ENCODE data around the gene TMC1. TPM values are rescaled to one million over a fixed set of nuclear protein-coding genes. Genes with fewer than 3 reads are reported as not detected.

The TMC1 gene
- total RNA-seq, 2 donors from 2014 or later, result 0.09 TPM; not detected in 1

DNA sequence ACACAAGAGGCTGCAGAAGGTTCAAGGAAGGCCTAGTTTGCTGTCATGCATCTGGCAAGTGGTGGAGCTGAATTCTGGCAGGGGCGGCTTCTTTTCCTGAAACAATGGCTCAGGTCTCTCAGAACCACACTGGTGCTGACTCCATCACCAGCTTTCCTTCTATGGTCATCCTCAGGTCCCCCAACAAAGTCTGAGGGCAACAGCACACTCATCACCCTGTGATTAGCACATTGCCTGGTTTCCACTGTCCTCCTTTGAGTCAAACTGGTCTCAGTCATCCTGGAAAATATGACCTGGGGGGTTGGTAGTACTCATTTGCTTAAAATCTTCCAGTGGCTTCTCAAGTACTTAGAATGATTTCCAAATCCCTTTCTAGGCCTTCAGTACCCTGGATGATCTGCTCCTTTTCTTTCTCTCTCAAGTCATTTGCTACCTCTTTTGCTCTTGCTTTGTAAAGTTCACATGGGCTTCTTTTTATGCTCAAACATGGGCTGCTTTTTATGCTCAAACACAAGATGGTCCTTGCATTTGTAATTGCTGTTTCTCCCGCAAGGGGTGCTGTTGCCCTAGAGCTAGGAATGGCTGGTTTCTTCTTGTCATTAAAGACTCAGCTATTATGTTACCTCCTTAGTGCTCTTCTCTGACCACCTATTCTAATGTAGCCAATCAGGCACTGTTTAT is 286.5 kb downstream of the TMC1 start:
- Mint-ChIP-seq H3K27me3 (ENCODE audit: insufficient read depth) (no peaks in the 10 kb centered on the region), H3K9me3 (peaks cover 12% of the 10 kb centered on the region), H3K4me3 (no peak overlapping the region), H3K4me1 (no peaks in the 10 kb centered on the region), H3K27ac (no peak overlapping the region), H3K36me3 (ENCODE audit: low read depth) (no peaks in the 10 kb centered on the region)
- Histone ChIP-seq H3K9me3 (ENCODE audit: control insufficient read depth, low read length) (no peaks in the 10 kb centered on the region), H3K27ac (ENCODE audit: low read depth, low read length) (no peak overlapping the region), H3K27me3 (ENCODE audit: control insufficient read depth, insufficient read depth, low read length, poor library complexity, severe bottlenecking) (no peaks in the 10 kb centered on the region), H3K4me3 (ENCODE audit: low read length) (no peak overlapping the region), H3K9ac (ENCODE audit: extremely low read depth, low read length, poor library complexity, severe bottlenecking) (no peak overlapping the region), H3K36me3 (ENCODE audit: control insufficient read depth, insufficient read depth, low read length) (no peaks in the 10 kb centered on the region), H3K4me1 (ENCODE audit: control insufficient read depth, insufficient read depth, low read length) (no peaks in the 10 kb centered on the region)
- TF ChIP-seq, protein P1, sequence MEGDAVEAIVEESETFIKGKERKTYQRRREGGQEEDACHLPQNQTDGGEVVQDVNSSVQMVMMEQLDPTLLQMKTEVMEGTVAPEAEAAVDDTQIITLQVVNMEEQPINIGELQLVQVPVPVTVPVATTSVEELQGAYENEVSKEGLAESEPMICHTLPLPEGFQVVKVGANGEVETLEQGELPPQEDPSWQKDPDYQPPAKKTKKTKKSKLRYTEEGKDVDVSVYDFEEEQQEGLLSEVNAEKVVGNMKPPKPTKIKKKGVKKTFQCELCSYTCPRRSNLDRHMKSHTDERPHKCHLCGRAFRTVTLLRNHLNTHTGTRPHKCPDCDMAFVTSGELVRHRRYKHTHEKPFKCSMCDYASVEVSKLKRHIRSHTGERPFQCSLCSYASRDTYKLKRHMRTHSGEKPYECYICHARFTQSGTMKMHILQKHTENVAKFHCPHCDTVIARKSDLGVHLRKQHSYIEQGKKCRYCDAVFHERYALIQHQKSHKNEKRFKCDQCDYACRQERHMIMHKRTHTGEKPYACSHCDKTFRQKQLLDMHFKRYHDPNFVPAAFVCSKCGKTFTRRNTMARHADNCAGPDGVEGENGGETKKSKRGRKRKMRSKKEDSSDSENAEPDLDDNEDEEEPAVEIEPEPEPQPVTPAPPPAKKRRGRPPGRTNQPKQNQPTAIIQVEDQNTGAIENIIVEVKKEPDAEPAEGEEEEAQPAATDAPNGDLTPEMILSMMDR (conservative IDR thresholded peaks at IDR 0.05), result peak; percentile 76
- DNase-seq, result peak; percentile 77
- WGBS, 2 experiments (ENCODE audit: insufficient coverage in 1 of 2, insufficient read length in 1 of 2), result 60 to 71% methylated on average over 1 to 2 of the region's 2 CpGs

GRCh38 chr9:72808446-72808768 is 287.0 kb downstream of the TMC1 start:
- no peak overlapping the region for H3K27ac ChIP-seq (ENCODE audit: low read depth, low read length)
- no peaks in the 10 kb centered on the region for H3K36me3 Mint-ChIP-seq (ENCODE audit: low read depth)

DNA sequence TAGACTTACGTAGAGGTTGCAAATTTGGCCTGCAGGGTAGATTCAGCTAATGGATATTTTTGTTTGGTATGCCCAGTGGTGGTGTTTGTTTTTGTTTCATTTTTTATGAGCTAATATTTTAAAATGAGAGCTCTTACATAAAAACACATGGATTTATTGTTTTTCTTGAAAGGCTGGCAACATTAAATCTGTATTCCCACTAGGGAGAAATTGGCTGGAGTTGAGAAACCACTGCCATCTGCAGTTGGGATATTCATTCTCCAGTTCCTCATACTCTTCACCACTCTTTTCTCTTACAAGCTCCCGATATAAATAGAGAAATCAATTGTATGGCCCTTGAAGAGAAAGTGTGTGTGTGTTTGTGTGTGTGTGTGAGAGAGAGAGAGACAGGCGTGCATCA is 288.2 kb downstream of the TMC1 start:
- H3K4me1 Mint-ChIP-seq, result no peaks in the 10 kb centered on the region
- no peaks in the 10 kb centered on the region for H3K27me3 ChIP-seq (ENCODE audit: control insufficient read depth, insufficient read depth, low read length, poor library complexity, severe bottlenecking)
- no peak for DNase-seq
- no peak overlapping the region for H3K27ac Mint-ChIP-seq
- H3K9me3 ChIP-seq (ENCODE audit: control insufficient read depth, low read length), result no peaks in the 10 kb centered on the region
- no peak overlapping the region for H3K9ac ChIP-seq (ENCODE audit: extremely low read depth, low read length, poor library complexity, severe bottlenecking)
- H3K4me3 Mint-ChIP-seq, result no peak overlapping the region
- no peaks in the 10 kb centered on the region for H3K4me1 ChIP-seq (ENCODE audit: control insufficient read depth, insufficient read depth, low read length)
- TF ChIP-seq, protein P1 (conservative IDR thresholded peaks at IDR 0.05), result no peak
- no peaks in the 10 kb centered on the region for H3K27me3 Mint-ChIP-seq (ENCODE audit: insufficient read depth)
- no peaks in the 10 kb centered on the region for H3K36me3 ChIP-seq (ENCODE audit: control insufficient read depth, insufficient read depth, low read length)
- 84 to 91% methylated on average over 2 to 3 of the region's 3 CpGs for WGBS, 2 experiments (ENCODE audit: insufficient coverage in 1 of 2, insufficient read length in 1 of 2)
- no peak overlapping the region for H3K4me3 ChIP-seq (ENCODE audit: low read length)
- no peaks in the 10 kb centered on the region for H3K36me3 Mint-ChIP-seq (ENCODE audit: low read depth)
- no peak overlapping the region for H3K27ac ChIP-seq (ENCODE audit: low read depth, low read length)
- H3K9me3 Mint-ChIP-seq, result peaks cover 9% of the 10 kb centered on the region

More at GRCh38 chr9:72808446-72808768, 287.0 kb downstream of the TMC1 start:
- no peak overlapping the region for H3K9ac ChIP-seq (ENCODE audit: extremely low read depth, low read length, poor library complexity, severe bottlenecking)
- WGBS, 2 experiments (ENCODE audit: insufficient coverage in 1 of 2, insufficient read length in 1 of 2), result 83 to 100% methylated on average over 1 to 2 of the region's 2 CpGs
- H3K27ac Mint-ChIP-seq, result no peak overlapping the region
- no peak overlapping the region for H3K4me3 Mint-ChIP-seq
- H3K4me1 Mint-ChIP-seq, result no peaks in the 10 kb centered on the region
- TF ChIP-seq, protein P1 (conservative IDR thresholded peaks at IDR 0.05), result no peak
- H3K27me3 ChIP-seq (ENCODE audit: control insufficient read depth, insufficient read depth, low read length, poor library complexity, severe bottlenecking), result no peaks in the 10 kb centered on the region
- no peaks in the 10 kb centered on the region for H3K4me1 ChIP-seq (ENCODE audit: control insufficient read depth, insufficient read depth, low read length)
- peaks cover 12% of the 10 kb centered on the region for H3K9me3 Mint-ChIP-seq
- H3K4me3 ChIP-seq (ENCODE audit: low read length), result no peak overlapping the region
- H3K27me3 Mint-ChIP-seq (ENCODE audit: insufficient read depth), result no peaks in the 10 kb centered on the region
- H3K9me3 ChIP-seq (ENCODE audit: control insufficient read depth, low read length), result no peaks in the 10 kb centered on the region
- no peaks in the 10 kb centered on the region for H3K36me3 ChIP-seq (ENCODE audit: control insufficient read depth, insufficient read depth, low read length)
- no peak for DNase-seq
